ENCODE measurements around the gene IQSEC3.

DNA sequence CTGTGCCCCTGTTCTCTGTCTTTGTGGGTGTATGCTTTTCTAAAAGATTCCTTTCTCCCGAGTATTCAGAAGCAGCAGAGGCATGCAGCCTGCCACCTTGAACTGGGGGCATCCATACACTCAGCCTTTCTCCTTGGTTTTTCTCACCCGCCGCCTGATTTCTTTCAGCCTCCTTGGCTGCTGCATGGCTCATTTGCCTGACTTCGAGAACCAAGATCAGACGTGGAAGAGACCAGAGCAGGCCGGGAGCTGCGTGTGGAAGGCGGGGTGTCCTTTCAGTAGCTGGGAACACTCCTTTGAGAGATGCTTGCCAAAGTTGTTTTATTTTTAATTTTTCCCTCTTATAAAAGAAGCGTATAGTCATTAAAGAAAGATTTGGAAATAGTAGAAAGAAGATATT is 94.3 kb downstream of the IQSEC3 start:
- TF ChIP-seq, protein P1, sequence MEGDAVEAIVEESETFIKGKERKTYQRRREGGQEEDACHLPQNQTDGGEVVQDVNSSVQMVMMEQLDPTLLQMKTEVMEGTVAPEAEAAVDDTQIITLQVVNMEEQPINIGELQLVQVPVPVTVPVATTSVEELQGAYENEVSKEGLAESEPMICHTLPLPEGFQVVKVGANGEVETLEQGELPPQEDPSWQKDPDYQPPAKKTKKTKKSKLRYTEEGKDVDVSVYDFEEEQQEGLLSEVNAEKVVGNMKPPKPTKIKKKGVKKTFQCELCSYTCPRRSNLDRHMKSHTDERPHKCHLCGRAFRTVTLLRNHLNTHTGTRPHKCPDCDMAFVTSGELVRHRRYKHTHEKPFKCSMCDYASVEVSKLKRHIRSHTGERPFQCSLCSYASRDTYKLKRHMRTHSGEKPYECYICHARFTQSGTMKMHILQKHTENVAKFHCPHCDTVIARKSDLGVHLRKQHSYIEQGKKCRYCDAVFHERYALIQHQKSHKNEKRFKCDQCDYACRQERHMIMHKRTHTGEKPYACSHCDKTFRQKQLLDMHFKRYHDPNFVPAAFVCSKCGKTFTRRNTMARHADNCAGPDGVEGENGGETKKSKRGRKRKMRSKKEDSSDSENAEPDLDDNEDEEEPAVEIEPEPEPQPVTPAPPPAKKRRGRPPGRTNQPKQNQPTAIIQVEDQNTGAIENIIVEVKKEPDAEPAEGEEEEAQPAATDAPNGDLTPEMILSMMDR (conservative IDR thresholded peaks at IDR 0.05; ENCODE audit: low read depth, low read length), result no peak
- TF ChIP-seq EZH2 (IDR thresholded peaks at IDR 0.05; ENCODE audit: borderline replicate concordance, low read depth, low read length, poor library complexity, severe bottlenecking), result no peak

Data from A673 (cell line).